SK-N-SH (cell line): ENCODE measurements around the gene GPR132.

Experiments
- EP300 ChIP-seq, 2 experiments: IDR thresholded peaks; 2 replicates each; pipeline versions ENCODE4 v1.4.0 to v1.6.1; 2012; ENCODE audit warnings: borderline replicate concordance in 1 of 2, low read depth in 1 of 2, low read length in 1 of 2
- MEF2A ChIP-seq: IDR thresholded peaks from 2 replicates; pipeline ENCODE4 v1.4.0; 2012; ENCODE audit warnings: low read depth, borderline replicate concordance
- RAD21 ChIP-seq: IDR thresholded peaks from 2 replicates; pipeline ENCODE4 v1.6.1; 2012; ENCODE audit warnings: mild to moderate bottlenecking, low read length
- RCOR1 ChIP-seq: fragments of 150-350 bp; IDR thresholded peaks from 2 replicates; pipeline ENCODE4 v1.6.1; 2017; ENCODE audit warnings: antibody characterized with exemption, low read length
- YY1 ChIP-seq: IDR thresholded peaks from 2 replicates; pipeline ENCODE4 v1.4.0; 2012; ENCODE audit warnings: low read depth, mild to moderate bottlenecking
- TF ChIP-seq, protein P1 (sequence below): fragments of 200-600 bp; sonication (generic); IDR thresholded peaks from 2 replicates; pipeline ENCODE4 v1.6.1; 2017; ENCODE audit warnings: antibody characterized with exemption, mild to moderate bottlenecking, moderate library complexity
- TF ChIP-seq, protein P2 (sequence below): IDR thresholded peaks from 2 replicates; pipeline ENCODE4; 2012
- TF ChIP-seq, protein P3 (sequence below): fragments of 150-350 bp; IDR thresholded peaks from 2 replicates; pipeline ENCODE4 v1.6.1; 2017; ENCODE audit warnings: antibody characterized with exemption, low read length, low read depth, borderline replicate concordance

DNA sequence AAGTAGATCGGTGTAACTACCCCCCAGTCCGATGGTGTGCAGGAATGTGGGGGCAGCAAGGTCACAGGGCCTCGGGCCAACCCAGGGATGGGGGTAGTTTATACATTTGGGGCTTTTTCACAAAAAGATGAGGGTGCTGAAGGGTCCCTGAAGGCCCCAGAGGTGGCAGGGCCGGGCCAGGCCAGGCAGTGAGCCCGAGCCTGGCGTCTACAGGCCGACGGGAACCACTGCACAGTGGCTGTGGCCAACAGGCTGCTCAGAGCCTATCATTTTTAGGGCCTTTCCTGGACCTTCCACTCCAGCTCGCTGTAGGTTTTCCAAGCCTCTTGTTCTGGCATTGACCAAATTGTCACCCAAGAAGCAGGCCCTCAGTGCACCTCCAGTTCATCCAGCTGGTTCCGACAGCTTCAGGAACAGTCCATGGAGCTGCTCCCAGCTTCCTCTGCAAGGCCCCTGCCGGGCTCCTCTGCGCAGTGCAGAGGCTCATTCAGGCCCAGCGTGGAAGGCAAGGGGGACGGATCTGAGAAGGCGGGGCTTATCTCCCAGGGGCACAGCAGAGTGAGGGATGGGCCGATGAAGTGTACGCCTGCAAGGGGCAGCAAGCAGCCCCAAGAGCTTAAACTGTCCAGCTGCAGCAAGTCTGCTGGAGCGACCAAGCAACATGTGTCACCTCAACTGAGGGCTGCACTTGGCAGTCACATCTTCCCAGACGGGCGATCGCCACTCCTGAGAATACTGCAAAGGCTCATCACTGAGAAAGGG, 58.2 kb downstream of the GPR132 start:
- TF ChIP-seq, protein P1, sequence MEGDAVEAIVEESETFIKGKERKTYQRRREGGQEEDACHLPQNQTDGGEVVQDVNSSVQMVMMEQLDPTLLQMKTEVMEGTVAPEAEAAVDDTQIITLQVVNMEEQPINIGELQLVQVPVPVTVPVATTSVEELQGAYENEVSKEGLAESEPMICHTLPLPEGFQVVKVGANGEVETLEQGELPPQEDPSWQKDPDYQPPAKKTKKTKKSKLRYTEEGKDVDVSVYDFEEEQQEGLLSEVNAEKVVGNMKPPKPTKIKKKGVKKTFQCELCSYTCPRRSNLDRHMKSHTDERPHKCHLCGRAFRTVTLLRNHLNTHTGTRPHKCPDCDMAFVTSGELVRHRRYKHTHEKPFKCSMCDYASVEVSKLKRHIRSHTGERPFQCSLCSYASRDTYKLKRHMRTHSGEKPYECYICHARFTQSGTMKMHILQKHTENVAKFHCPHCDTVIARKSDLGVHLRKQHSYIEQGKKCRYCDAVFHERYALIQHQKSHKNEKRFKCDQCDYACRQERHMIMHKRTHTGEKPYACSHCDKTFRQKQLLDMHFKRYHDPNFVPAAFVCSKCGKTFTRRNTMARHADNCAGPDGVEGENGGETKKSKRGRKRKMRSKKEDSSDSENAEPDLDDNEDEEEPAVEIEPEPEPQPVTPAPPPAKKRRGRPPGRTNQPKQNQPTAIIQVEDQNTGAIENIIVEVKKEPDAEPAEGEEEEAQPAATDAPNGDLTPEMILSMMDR, result no peak
- no peak for TF ChIP-seq MEF2A
- no peak for TF ChIP-seq YY1
- TF ChIP-seq RAD21, result no peak
- TF ChIP-seq, protein P2, sequence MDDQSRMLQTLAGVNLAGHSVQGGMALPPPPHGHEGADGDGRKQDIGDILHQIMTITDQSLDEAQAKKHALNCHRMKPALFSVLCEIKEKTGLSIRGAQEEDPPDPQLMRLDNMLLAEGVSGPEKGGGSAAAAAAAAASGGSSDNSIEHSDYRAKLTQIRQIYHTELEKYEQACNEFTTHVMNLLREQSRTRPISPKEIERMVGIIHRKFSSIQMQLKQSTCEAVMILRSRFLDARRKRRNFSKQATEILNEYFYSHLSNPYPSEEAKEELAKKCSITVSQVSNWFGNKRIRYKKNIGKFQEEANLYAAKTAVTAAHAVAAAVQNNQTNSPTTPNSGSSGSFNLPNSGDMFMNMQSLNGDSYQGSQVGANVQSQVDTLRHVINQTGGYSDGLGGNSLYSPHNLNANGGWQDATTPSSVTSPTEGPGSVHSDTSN, result no peak
- TF ChIP-seq RCOR1, result no peak
- TF ChIP-seq, protein P3, sequence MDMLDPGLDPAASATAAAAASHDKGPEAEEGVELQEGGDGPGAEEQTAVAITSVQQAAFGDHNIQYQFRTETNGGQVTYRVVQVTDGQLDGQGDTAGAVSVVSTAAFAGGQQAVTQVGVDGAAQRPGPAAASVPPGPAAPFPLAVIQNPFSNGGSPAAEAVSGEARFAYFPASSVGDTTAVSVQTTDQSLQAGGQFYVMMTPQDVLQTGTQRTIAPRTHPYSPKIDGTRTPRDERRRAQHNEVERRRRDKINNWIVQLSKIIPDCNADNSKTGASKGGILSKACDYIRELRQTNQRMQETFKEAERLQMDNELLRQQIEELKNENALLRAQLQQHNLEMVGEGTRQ, result no peak
- no peak for TF ChIP-seq EP300 (IDR thresholded peaks at IDR 0.05; ENCODE audit: borderline replicate concordance in 1 of 2, low read depth in 1 of 2, low read length in 1 of 2)
